AG09319 (cell line): ENCODE measurements around the gene FAXC.

Experiments used
- DNase-seq: peaks from one replicate; pipeline ENCODE4 v3.0.0-alpha.2; 2010; ENCODE audit warnings: low read depth; ENCODE audit errors: extremely low read depth
- CTCF ChIP-seq: IDR thresholded peaks from 2 replicates; pipeline ENCODE4 v1.5.1; 2011; ENCODE audit warnings: low read depth, mild to moderate bottlenecking, inconsistent platforms, low read length, moderate library complexity

FAXC gene

GRCh38 chr6:99305021-99305554 is 44.4 kb downstream of the FAXC start:
- DNase-seq = no peak
- TF ChIP-seq CTCF = no peak

GRCh38 chr6:99297415-99297814 is 52.1 kb downstream of the FAXC start:
- DNase-seq = no peak
- TF ChIP-seq CTCF = no peak

GRCh38 chr6:99297006-99297405 is 52.5 kb downstream of the FAXC start:
- no peak for TF ChIP-seq CTCF
- no peak for DNase-seq

GRCh38 chr6:99296261-99296660 is 53.2 kb downstream of the FAXC start:
- no peak for DNase-seq
- TF ChIP-seq CTCF = no peak

- no peak for TF ChIP-seq CTCF
- DNase-seq = no peak
Measured at GRCh38 chr6:99295276-99295675, 54.2 kb downstream of the FAXC start.

GRCh38 chr6:99294786-99295185 is 54.7 kb downstream of the FAXC start:
- no peak for DNase-seq

GRCh38 chr6:99289701-99290100 is 59.8 kb downstream of the FAXC start:
- no peak for DNase-seq
- TF ChIP-seq CTCF = no peak

More at GRCh38 chr6:99294786-99295185, 54.7 kb downstream of the FAXC start:
- no peak for TF ChIP-seq CTCF
